ENCODE measurements around the gene UBAC2. TPM values are rescaled to one million over a fixed set of nuclear protein-coding genes. Genes with fewer than 3 reads are reported as not detected.

UBAC2 gene
- total RNA-seq, 4 donors from 2014 or later: 67.3 to 111 (median 93.8) TPM

DNA sequence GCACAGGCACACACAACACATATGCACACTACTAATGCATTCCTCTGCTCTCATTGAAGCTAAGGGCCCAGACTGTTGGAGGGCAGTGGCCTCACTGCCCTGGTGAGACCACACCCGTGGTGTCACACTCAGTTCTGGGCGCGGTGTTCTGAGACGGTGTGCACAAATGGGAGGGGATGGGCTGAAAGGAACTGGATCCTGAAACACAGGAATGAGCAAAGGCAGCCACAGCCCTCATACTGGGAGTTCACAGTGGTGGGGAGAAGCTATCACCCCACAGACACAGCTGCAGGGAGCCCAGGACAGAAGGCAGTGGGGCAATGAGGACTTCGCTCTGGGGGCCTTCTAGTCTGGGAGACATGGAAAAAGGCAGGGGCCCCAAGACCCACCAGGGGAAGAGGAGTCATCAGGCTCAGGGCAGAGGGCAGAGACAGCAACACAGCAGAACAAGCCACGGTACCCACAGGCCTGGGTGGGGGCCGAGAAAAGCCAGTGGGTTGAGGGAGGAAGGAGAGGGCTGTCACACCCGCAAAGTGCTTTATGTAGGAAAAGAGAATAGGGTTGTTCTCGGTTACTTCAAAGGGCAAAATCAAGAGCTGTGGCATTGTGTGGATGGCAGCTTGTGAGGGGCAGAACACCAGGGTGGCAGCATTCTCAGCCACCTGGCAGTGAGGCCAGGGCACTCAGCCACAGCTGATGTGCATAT lies 181.9 kb downstream of the UBAC2 start:
- no peaks in the 10 kb centered on the region for H3K9me3 ChIP-seq
- peak overlapping the region; percentile 32 for H3K27ac ChIP-seq
- H3K4me3 ChIP-seq: no peak overlapping the region
- no peaks in the 10 kb centered on the region for H3K27me3 ChIP-seq
- no peak for DNase-seq (ENCODE audit: low spot score in 2 of 2)
- peaks cover 12% of the 10 kb centered on the region for H3K4me1 ChIP-seq
- no peak for TF ChIP-seq POLR2A (IDR thresholded peaks at IDR 0.05)
- TF ChIP-seq POLR2AphosphoS5 (IDR thresholded peaks at IDR 0.05): no peak
- TF ChIP-seq, protein P1, sequence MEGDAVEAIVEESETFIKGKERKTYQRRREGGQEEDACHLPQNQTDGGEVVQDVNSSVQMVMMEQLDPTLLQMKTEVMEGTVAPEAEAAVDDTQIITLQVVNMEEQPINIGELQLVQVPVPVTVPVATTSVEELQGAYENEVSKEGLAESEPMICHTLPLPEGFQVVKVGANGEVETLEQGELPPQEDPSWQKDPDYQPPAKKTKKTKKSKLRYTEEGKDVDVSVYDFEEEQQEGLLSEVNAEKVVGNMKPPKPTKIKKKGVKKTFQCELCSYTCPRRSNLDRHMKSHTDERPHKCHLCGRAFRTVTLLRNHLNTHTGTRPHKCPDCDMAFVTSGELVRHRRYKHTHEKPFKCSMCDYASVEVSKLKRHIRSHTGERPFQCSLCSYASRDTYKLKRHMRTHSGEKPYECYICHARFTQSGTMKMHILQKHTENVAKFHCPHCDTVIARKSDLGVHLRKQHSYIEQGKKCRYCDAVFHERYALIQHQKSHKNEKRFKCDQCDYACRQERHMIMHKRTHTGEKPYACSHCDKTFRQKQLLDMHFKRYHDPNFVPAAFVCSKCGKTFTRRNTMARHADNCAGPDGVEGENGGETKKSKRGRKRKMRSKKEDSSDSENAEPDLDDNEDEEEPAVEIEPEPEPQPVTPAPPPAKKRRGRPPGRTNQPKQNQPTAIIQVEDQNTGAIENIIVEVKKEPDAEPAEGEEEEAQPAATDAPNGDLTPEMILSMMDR (IDR thresholded peaks at IDR 0.05): no peak
- TF ChIP-seq EP300 (IDR thresholded peaks at IDR 0.05): no peak
- 79% methylated on average over 9 of the region's 9 CpGs for WGBS
- peaks cover 31% of the 10 kb centered on the region for H3K36me3 ChIP-seq

DNA sequence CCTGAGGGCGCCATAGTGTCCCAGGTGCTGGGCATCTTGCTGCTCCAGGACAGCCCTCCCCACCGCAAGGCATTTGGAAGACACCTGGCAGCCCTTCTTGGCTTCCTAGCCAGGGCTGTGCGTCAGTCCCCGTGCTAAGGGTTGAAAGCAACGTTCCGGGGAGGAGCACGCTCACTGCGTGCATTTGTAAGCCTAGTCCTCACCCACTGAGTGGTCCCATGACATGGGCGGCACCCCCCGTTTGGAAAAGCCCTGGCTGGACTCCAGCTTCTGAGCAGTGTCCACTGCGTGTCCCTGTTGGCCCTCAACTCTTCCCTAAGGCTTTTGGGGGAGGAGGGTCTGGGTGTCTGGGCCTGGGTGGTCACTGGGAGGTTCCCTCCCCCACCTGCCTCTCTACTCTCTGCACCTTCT lies 182.9 kb downstream of the UBAC2 start:
- TF ChIP-seq POLR2AphosphoS5 (IDR thresholded peaks at IDR 0.05) (no peak), POLR2A (IDR thresholded peaks at IDR 0.05) (no peak)
- Histone ChIP-seq H3K4me3 (no peak overlapping the region), H3K27ac (no peak overlapping the region), H3K36me3 (peaks cover 31% of the 10 kb centered on the region), H3K9me3 (no peaks in the 10 kb centered on the region), H3K4me1 (peaks cover 12% of the 10 kb centered on the region), H3K27me3 (no peaks in the 10 kb centered on the region)
- WGBS: 93% methylated on average over 10 of the region's 11 CpGs
- no peak for DNase-seq (ENCODE audit: low spot score in 2 of 2)

DNA sequence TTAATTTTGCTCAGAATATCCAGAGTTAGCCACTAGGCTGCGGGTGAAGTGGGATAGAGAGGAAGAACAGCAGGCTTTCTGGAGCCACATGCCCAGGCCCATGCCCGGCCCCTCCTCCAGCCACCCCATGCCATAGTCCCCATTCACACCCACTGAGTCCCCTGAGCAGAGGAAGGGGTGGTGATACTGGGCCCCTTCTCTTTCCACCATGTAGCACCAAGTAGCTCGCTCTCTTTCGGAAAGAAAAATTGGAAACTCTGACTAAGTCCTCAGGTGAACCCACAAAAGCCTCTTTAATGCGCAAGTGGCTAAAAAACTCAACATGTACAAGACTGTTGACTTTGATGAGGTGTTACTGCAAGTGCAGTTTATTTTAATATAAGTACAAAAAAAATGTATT lies 183.3 kb downstream of the UBAC2 start:
- 96% methylated on average over 5 of the region's 5 CpGs for WGBS

DNA sequence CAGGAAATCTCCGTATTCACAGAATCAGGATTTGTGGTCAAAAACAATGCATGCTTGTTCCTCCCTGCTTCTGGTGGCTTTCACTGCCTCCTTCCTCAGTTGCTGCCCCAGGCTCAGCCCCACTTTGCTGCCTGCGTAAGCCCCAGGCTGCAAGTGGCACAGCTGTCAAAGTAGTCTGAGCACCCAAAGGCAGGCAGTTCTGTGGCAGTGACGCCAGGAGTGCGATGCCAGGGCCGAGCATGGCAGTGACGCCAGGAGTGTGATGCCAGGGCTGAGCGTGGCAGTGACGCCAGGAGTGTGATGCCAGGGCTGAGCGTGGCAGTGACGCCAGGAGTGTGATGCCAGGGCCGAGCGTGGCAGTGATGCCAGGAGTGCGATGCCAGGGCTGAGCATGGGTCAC lies 183.8 kb downstream of the UBAC2 start:
- Histone ChIP-seq H3K27ac (no peak overlapping the region), H3K4me3 (no peak overlapping the region), H3K36me3 (peaks cover 29% of the 10 kb centered on the region), H3K27me3 (no peaks in the 10 kb centered on the region), H3K4me1 (peaks cover 12% of the 10 kb centered on the region), H3K9me3 (no peaks in the 10 kb centered on the region)
- DNase-seq (ENCODE audit: low spot score in 2 of 2): no peak
- TF ChIP-seq POLR2AphosphoS5 (IDR thresholded peaks at IDR 0.05) (no peak), EP300 (IDR thresholded peaks at IDR 0.05) (no peak), POLR2A (IDR thresholded peaks at IDR 0.05) (no peak)
- TF ChIP-seq, protein P1 (IDR thresholded peaks at IDR 0.05): no peak
- 83% methylated on average over 13 of the region's 13 CpGs for WGBS

More for the DNA sequence above, 183.3 kb downstream of the UBAC2 start:
- DNase-seq (ENCODE audit: low spot score in 2 of 2): no peak
- Histone ChIP-seq H3K9me3 (no peaks in the 10 kb centered on the region), H3K27ac (no peak overlapping the region), H3K27me3 (no peaks in the 10 kb centered on the region), H3K4me3 (no peak overlapping the region), H3K4me1 (peaks cover 12% of the 10 kb centered on the region), H3K36me3 (peaks cover 30% of the 10 kb centered on the region)
- TF ChIP-seq, protein P1 (IDR thresholded peaks at IDR 0.05): no peak
- TF ChIP-seq POLR2A (IDR thresholded peaks at IDR 0.05) (no peak), EP300 (IDR thresholded peaks at IDR 0.05) (no peak), POLR2AphosphoS5 (IDR thresholded peaks at IDR 0.05) (no peak)

DNA sequence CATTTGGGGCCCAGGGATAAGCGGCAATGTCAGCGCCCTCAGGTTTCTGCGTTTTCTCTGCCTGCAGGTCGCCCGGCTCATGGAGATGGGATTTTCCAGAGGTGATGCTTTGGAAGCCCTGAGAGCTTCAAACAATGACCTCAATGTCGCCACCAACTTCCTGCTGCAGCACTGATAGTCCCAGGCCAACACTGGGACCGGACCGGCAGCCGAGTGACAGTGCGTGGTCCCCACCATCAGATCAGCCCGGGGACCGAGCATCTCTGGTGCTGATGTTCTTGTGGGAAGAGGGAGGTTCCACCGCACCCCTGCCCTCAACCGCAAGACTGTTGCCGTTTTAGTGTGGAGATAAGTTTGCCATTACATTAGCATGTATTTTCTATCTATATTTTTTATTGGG lies 184.5 kb downstream of the UBAC2 start:
- no peak for DNase-seq (ENCODE audit: low spot score in 2 of 2)
- 96% methylated on average over 9 of the region's 15 CpGs for WGBS
- peaks cover 25% of the 10 kb centered on the region for H3K36me3 ChIP-seq
- no peaks in the 10 kb centered on the region for H3K9me3 ChIP-seq
- H3K27ac ChIP-seq: no peak overlapping the region
- H3K27me3 ChIP-seq: no peaks in the 10 kb centered on the region
- no peak for TF ChIP-seq POLR2A (IDR thresholded peaks at IDR 0.05)
- no peak for TF ChIP-seq POLR2AphosphoS5 (IDR thresholded peaks at IDR 0.05)
- no peak for TF ChIP-seq EP300 (IDR thresholded peaks at IDR 0.05)
- TF ChIP-seq, protein P1 (IDR thresholded peaks at IDR 0.05): no peak
- peaks cover 12% of the 10 kb centered on the region for H3K4me1 ChIP-seq
- no peak overlapping the region for H3K4me3 ChIP-seq

All from suprapubic skin (tissue), 4 donors.